AG09319 (cell line): ENCODE data around the gene PPP1R7.
"Not testable (repeated sequence)": the region's sequence is repeated elsewhere in the genome, so short reads cannot be mapped to it uniquely, and the experiment has no call there.

Experiments used
- DNase-seq: peaks from one replicate; pipeline ENCODE4 v3.0.0-alpha.2; 2010; ENCODE audit warnings: low read depth; ENCODE audit errors: extremely low read depth
- TF ChIP-seq, protein P1 (sequence below): IDR thresholded peaks from 2 replicates; pipeline ENCODE4 v1.5.1; 2011; ENCODE audit warnings: low read depth, mild to moderate bottlenecking, inconsistent platforms, low read length, moderate library complexity

PPP1R7 gene

DNA sequence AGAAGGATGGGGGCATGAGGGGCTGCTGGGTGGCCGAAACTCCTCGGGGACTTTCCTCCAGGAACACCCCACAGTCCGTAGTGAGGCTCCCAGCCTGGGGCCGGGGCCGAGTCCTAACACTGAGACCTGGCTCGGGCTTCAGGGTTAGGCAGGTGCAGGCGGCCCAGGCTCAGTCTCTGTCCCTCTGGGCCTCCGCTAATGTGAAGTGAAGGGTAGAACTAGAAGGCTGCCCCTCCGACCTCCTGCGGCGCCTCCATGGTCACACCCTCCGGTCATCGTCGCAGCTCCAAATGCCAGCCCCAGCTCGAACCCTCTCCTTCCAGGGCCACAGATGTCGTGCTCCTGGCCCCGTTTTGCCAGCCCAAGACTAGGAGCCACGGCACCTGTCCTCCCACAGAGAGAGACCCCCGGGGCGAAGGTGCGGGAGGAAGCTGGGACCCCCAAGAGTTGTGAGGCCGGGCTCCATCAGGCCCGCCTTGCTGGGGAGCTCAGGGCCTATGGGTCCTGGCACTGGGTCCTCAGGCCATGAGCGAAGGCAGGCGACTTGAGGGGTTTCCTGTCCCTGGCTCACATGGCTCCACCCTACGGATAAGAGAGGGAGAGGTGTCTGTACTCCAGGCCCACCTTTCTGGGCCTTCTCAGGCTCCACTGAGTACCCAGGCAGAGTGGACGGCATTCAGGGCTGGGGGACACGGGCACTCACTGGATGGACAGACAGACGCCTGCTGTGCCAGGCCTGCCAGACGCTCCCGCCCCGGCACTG lies 39.0 kb downstream of the PPP1R7 start:
- TF ChIP-seq, protein P1, sequence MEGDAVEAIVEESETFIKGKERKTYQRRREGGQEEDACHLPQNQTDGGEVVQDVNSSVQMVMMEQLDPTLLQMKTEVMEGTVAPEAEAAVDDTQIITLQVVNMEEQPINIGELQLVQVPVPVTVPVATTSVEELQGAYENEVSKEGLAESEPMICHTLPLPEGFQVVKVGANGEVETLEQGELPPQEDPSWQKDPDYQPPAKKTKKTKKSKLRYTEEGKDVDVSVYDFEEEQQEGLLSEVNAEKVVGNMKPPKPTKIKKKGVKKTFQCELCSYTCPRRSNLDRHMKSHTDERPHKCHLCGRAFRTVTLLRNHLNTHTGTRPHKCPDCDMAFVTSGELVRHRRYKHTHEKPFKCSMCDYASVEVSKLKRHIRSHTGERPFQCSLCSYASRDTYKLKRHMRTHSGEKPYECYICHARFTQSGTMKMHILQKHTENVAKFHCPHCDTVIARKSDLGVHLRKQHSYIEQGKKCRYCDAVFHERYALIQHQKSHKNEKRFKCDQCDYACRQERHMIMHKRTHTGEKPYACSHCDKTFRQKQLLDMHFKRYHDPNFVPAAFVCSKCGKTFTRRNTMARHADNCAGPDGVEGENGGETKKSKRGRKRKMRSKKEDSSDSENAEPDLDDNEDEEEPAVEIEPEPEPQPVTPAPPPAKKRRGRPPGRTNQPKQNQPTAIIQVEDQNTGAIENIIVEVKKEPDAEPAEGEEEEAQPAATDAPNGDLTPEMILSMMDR, result no peak
- no peak for DNase-seq

DNA sequence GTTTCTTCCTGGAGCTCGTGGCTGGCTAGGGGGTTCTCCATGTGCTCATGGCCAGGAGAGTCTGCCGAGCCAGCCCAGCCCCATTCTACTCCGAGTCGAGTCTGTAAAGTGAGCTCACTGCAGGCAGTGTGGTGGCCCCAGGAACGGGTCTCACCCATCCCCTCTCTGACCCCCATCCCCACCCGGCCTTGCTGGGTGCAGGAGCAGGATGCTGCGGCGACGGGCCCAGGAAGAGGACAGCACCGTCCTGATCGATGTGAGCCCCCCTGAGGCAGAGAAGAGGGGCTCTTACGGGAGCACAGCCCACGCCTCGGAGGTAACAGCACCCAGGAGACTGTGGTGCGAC lies 39.6 kb downstream of the PPP1R7 start:
- TF ChIP-seq, protein P1, result no peak
- no peak for DNase-seq

DNA sequence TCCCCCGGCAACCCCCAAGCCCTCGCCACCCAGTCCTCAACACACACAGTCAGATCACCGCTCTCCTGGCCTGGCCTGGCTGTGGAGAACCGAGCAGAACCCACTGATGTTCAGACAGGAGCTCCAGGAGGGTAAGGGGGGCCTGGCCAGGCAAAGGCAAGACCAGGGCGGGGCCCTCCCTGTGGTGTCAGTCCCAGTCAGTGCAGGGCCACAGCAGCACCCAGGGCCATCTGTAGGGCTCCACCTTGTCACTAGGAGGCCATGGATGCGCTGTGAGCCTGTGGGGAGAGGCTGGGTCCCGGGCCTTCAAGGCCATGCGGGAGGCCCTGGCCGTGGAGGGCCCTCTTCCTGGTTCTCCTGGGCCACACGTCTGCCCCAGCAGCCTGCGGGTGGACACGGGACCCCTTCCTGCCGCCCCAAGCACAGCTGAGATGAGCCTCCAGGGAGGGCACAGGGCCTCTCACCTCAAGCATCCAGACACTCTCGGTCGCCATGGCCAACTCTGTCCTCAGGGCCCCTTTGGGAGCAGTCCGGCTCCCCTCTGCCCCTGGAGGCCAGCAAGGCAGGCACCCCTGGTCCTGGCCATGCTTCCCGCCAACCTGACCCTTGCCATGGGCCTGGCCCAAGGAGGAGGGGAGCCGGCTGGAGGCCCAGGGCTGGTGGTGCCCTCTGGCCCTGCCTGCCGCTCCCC lies 40.2 kb downstream of the PPP1R7 start:
- TF ChIP-seq, protein P1, result no peak
- DNase-seq, result no peak

DNA sequence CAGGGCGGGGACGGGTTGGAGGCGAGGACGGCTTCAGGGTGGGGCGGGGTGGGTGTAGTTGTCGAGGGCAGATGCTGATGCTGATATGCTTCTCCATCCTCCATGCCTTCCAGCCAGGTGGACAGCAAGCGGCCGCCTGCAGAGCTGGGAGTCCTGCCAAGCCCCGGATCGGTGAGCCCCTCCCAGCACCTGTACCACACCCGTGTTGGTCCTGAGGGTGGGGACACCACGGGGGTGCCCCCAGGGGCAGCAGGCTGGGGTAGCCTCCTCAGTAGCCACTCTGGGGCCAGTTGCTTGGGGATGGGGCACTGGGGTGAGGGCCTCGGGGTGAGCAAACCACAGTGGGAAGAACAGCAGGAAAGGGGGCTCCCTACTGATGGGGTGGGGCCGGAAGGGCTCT lies 40.8 kb downstream of the PPP1R7 start:
- TF ChIP-seq, protein P1, result no peak
- DNase-seq, result no peak

DNA sequence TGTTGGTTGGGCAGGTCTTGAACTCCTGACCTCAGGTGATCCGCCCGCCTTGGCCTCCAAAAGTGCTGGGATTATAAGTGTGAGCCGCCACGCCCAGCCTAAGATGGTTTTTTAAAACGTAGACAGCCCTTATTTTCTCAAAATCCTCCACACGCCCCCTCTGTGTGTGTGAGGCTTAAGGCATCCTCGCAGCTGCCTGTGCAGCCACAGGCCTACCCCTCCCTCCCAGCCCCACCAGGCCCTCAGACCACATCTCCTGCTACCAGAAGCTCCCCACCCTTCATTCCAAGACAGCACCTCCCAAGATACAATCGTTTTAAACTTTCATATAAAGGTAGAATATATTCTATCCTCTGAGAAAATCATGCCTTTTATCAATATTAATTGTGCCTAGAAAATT lies 43.0 kb downstream of the PPP1R7 start:
- TF ChIP-seq, protein P1, result no peak
- no peak for DNase-seq

DNA sequence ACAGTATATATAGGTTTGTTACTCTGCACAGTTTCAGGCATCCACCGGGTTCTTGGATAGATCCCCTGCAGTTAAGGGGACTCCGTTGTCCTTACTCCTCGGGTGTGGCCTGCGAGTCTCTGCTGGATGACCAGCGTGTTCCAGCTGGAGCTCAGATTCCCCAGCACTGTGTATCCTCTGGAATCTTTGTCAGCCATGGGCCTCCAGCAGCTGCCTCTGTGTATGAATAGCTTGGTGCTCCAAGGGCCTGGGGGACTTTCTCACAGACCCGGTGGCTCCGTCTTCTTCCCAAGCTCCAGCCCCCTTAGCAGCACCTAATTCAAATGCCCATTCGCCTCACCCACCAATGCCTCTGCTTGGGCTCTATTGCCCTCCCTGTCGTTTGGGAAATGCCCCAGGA lies 44.5 kb downstream of the PPP1R7 start:
- TF ChIP-seq, protein P1, result no peak
- no peak for DNase-seq

DNA sequence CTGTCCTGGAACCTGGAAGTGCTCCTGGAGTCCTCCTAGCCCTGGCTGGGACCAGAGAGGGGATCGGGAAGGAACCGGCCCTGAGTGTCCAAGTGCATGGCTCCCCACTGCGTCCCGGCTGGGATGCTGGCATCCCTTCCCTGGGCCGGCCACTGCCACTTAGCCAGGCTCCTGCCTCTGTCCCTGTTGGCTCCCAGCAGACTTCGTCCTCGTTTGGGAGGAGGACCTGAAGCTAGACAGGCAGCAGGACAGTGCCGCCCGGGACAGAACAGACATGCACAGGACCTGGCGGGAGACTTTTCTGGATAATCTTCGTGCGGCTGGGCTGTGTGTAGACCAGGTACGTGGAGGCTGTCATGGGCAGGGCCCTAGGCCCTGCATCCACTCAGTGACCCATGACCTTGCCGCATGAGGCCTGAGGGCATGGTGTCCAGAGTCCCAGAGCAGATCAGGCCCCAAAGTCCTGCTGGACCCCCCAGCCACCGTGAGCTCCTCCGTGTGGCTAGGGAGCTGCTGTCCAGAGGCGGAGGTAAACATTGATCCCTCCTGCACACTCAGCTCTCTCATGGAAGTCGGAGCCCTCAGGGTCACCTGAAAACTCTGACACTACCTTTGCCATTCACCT lies 45.4 kb downstream of the PPP1R7 start:
- no peak for DNase-seq
- TF ChIP-seq, protein P1, result no peak

DNA sequence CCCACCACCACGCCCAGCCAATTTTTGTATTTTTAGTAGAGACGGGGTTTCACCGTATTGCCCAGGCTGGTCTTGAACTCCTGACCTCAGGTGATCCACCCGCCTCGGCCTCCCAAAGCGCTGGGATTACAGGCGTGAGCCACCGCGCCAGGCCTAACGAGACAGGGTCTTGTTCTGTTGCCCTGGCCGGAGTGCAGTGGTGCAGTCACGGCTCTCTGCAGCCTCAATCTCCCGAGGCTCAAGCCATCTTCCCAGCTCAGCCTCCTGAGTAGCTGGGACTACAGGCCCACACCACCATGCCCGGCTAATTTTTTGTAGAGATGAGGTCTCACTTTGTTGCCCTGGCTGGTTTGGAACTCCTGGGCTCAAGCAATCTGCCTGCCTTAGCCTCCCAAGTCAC lies 47.0 kb downstream of the PPP1R7 start:
- DNase-seq, result not testable (repeated sequence)
